Stimulated activated CD4-positive, alpha-beta T cell treated with anti-CD3 and anti-CD28 coated beads, Interleukin-15, amount 100 ng/mL, for 24 hours (primary cell): Measurements from ENCODE around the gene CCNYL1.

Experiments
- DNase-seq: peaks from one replicate; pipeline ENCODE4 v3.0.0-alpha.2; 2020

The CCNYL1 gene

DNA sequence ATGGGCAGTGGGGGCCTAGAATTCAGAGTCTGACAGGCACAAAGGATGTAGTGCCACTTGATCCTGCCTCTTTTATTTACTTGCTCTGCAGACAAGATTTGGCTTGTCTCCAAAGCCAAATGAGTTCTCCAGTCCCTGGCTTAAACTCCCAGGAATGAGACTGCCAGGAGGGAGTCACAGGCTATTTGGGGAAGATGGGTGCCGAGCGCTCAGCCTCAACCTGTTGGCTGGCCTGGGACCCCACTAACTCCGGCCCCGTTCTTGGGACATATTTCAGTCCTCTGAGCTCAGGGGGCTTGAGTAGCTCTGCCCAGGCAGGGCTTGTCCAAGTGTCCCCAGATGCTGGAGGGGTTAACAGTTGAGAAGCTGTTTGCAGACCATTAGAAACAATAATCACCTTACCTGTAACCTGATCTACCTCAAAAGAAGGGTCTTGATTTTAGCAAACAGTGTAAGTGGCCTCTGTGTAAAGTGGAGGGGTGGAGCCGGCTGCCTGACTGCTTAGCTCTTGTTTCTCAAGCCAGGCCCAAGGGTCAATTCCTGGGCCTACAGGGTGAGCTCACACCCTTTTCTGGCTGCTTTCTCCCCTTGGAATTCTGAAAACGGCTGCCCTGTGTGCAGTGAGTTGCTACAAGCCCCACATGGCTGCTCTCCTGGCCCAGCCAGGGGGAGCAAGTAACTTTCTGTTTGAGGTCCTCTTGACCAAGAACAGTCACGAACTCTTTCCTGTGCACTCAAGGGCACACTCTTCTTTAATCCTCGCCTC is 85.3 kb downstream of the CCNYL1 start:
- no peak for DNase-seq

DNA sequence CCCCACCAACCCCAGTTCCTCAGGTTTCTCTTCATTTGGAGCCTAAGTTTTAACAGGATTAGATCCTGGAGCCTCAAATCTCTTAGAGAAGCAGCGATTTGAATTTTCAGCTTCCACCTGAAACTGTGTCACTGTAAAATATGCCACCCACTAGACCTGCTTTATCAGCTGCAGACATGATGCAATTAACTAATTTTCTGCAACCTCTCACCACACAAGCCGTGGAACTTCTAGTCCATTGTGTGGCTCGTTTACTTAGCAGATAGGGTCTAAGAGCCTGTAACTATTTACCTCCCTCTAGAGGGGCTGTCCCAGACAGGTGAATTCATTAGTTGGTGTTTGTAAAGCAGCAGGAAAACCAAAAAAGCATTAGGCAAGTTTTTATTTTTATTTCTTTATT is 89.8 kb downstream of the CCNYL1 start:
- no peak for DNase-seq

DNA sequence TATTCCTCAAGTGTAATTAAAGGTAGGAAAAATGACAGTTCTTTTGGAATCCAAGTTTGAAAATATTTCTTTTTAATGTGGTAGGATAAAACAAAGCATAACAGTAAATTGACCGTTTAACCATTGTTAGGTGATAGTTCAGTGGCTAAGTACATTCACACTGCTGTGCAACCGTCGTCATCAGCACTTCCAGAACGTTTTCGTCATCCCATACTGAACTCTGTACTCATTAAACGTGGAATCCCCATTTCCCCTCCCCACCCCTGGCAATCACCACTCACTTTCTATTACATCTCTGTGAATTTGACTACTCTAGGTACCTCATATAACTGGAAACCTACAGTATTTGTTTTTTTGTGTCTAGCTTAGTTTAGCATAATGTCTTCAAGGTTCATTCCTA is 91.2 kb downstream of the CCNYL1 start:
- no peak for DNase-seq
